Esophagus (tissue), 2 donors: Measurements from ENCODE around the gene FOSL1. TPM values are rescaled to one million over a fixed set of nuclear protein-coding genes. Genes with fewer than 3 reads are reported as not detected.

Experiments
- H3K27ac ChIP-seq, 2 donors: one replicate each; pipeline ENCODE4 v1.5.1; 2013; ENCODE audit warnings: low read depth in 2 of 2, mild to moderate bottlenecking in 2 of 2, inconsistent platforms in 1 of 2, low read length in 1 of 2, moderate library complexity in 1 of 2
- H3K27me3 ChIP-seq, 2 donors: one replicate each; pipeline ENCODE4 v1.6.1; 2013; ENCODE audit warnings: low read length in 2 of 2, control low read depth in 1 of 2, mild to moderate bottlenecking in 1 of 2; ENCODE audit not compliant: insufficient read depth in 2 of 2, control insufficient read depth in 1 of 2
- H3K36me3 ChIP-seq, 2 donors: one replicate each; pipeline ENCODE4 v1.6.1; 2013; ENCODE audit warnings: low read length in 1 of 2; ENCODE audit not compliant: control insufficient read depth in 2 of 2, insufficient read depth in 2 of 2
- H3K4me1 ChIP-seq, 2 donors: one replicate each; pipeline ENCODE4 v1.6.1; 2013; ENCODE audit warnings: low read length in 1 of 2; ENCODE audit not compliant: control insufficient read depth in 2 of 2, insufficient read depth in 2 of 2
- H3K4me3 ChIP-seq, 2 donors: one replicate each; pipeline ENCODE4 v1.5.1; 2013; ENCODE audit warnings: low read length in 2 of 2, mild to moderate bottlenecking in 2 of 2, low read depth in 1 of 2, moderate library complexity in 1 of 2
- H3K9me3 ChIP-seq, 2 donors: one replicate each; pipeline ENCODE4 v1.6.1; 2013; ENCODE audit warnings: mild to moderate bottlenecking in 2 of 2, low read depth in 1 of 2, low read length in 1 of 2, moderate library complexity in 1 of 2; ENCODE audit not compliant: control insufficient read depth in 2 of 2, insufficient read depth in 1 of 2
- WGBS, 2 donors: extraction: QIAGEN DNeasy Blood & Tissue Kit; methylation state at CpG; one replicate each; pipeline ENCODE4 v1.1.7; 2013; 5-methylcytosine and 5-hydroxymethylcytosine counted together
- polyA plus RNA-seq, 2 donors: library from polyadenylated mRNA; stranded (reverse); fragments of 200-250 nt; gene quantifications; one replicate each; pipeline ENCODE4 v1.2.3, GENCODE V29; 2013
- donor health status: healthy with polysubstance abuse.
- donor health status: Bipolar disorder and iron deficiency.

The FOSL1 gene
- polyA plus RNA-seq, 2 donors = 26.7 to 39.6 TPM

DNA sequence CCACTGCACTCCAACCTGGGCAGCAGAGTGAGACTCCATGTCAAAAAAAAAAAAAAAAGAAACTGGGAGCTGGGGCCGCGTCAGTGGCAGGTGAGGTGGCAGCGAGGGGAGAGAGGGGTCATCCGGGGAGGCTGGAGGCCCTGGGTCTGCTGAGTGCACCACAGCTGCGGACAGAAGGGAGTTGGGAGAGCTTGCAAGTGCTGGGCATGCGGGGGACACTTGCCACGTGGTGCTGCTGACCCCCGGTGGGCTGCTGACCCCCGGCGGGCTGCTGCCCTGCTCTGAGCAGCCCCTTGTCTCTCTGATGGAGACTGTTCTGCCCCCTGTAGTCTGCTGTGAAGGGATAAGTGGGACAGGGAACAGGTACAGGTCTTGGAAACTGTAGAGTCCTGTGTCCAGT lies 21.7 kb upstream of the FOSL1 start:
- 94 to 96% methylated on average over 10 of the region's 10 CpGs for WGBS, 2 donors
- Histone ChIP-seq H3K27me3 (no peaks in the 10 kb centered on the region), H3K4me3 (no peak overlapping the region), H3K4me1 (peaks cover 19 to 24% of the 10 kb centered on the region in 2 donors), H3K27ac (no peak overlapping the region), H3K9me3 (no peaks in the 10 kb centered on the region), H3K36me3 (peaks cover 0 to 11% of the 10 kb centered on the region in 2 donors)

DNA sequence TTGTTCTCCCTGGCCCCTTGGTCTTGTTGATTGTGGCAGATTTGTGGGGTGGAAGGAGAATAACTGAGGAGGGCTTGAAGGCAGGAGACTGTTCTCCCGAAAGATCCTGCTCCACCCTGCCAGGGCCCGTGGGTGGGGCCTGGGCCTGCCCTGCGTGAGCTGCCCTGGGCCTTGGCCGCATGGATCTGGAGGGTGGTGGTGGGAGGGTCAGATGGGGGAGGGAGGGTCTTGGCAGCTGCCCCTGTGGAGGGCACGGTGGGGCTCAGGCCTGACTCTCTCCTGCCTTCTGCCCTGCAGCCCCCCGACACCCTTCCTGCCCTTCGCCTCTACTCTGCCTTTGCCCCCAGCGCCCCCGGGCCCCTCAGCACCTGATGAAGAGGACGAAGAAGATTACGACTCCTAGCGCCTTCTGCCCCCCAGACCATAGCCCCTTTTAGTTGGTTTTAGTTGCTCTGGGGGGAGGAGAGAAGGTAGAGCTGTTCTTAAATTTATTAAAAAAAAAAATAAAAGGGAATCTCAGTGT lies 20.9 kb upstream of the FOSL1 start:
- peak overlapping the region in 1 of 2 donors; percentile 72 for H3K4me3 ChIP-seq
- H3K36me3 ChIP-seq = peaks cover 0 to 11% of the 10 kb centered on the region in 2 donors
- H3K4me1 ChIP-seq = peaks cover 20 to 28% of the 10 kb centered on the region in 2 donors
- H3K27ac ChIP-seq = no peak overlapping the region
- WGBS, 2 donors = 72 to 79% methylated on average over 12 of the region's 12 CpGs
- H3K9me3 ChIP-seq = no peaks in the 10 kb centered on the region
- no peaks in the 10 kb centered on the region for H3K27me3 ChIP-seq

- Histone ChIP-seq H3K9me3 (no peaks in the 10 kb centered on the region), H3K4me3 (peak overlapping the region; percentile 72 to 81), H3K36me3 (peaks cover 0 to 11% of the 10 kb centered on the region in 2 donors), H3K4me1 (peaks cover 23 to 34% of the 10 kb centered on the region in 2 donors), H3K27ac (no peak overlapping the region), H3K27me3 (no peaks in the 10 kb centered on the region)
- WGBS, 2 donors = 50 to 51% methylated on average over 15 of the region's 15 CpGs
Measured at GRCh38 chr11:65920372-65920802, 20.2 kb upstream of the FOSL1 start.

DNA sequence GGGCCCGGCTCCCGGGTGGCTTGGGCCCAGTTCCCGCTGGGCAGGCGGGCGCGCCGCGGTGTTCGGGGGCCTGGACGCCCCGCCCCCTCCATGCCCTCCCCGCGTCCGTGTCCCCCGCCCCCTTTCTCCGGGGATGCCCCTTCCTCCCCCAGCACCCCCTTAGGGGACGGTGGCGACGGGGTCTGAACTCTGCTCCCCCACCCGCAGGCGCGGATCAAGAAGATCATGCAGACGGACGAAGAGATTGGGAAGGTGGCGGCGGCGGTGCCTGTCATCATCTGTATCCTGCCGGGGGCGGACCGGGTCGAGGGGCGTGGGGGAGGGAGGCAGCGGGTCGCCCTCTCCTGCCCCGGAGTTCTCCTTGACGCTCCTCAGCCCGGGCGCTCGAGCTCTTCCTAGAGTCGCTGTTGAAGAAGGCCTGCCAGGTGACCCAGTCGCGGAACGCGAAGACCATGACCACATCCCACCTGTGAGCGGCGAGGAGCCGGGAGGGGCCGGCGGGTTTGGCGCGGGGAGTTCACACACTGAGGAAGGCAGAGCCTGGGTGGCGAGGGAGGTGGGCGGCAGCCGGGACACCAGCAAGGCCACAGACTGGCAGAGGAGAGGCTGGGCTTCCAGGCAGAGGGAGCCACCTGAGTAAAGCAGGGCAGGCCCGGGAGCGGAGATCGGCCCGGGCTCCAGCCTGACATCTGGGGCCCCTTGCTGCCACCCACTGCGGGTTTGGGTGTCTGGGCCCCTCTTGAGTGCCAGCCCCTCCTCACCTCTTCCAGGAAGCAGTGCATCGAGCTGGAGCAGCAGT lies 19.6 kb upstream of the FOSL1 start:
- Histone ChIP-seq H3K27ac (peak overlapping the region; percentile 91 to 93), H3K4me3 (peak overlapping the region; percentile 72 to 81), H3K36me3 (peaks cover 0 to 11% of the 10 kb centered on the region in 2 donors), H3K4me1 (peaks cover 28 to 40% of the 10 kb centered on the region in 2 donors), H3K27me3 (no peaks in the 10 kb centered on the region), H3K9me3 (no peaks in the 10 kb centered on the region)
- 1% methylated on average over 37 to 60 of the region's 60 CpGs for WGBS, 2 donors

GRCh38 chr11:65919141-65919572 lies 19.0 kb upstream of the FOSL1 start, which contains the start of gene DRAP1:
Gene DRAP1 (plus strand): TSS chr11:65919426. CDS start chr11:65919502, 76 bp downstream.
- Histone ChIP-seq H3K36me3 (peaks cover 0 to 9% of the 10 kb centered on the region in 2 donors), H3K9me3 (no peaks in the 10 kb centered on the region), H3K27me3 (no peaks in the 10 kb centered on the region), H3K27ac (peak within 1 kb of the TSS; percentile 96 to 98), H3K4me3 (peak within 1 kb of the TSS; percentile 72 to 88), H3K4me1 (peaks cover 28 to 42% of the 10 kb centered on the region in 2 donors)
- 1% methylated on average over 21 to 59 of the region's 59 CpGs for WGBS, 2 donors

- Histone ChIP-seq H3K36me3 (peaks cover 0 to 9% of the 10 kb centered on the region in 2 donors), H3K27me3 (no peaks in the 10 kb centered on the region), H3K9me3 (no peaks in the 10 kb centered on the region), H3K4me3 (peak within 1 kb of the TSS; percentile 72 to 88), H3K27ac (peak within 1 kb of the TSS; percentile 96 to 98), H3K4me1 (peaks cover 28 to 42% of the 10 kb centered on the region in 2 donors)
- WGBS, 2 donors = 3 to 4% methylated on average over 65 to 77 of the region's 77 CpGs
Measured at GRCh38 chr11:65918211-65919140, 18.3 kb upstream of the FOSL1 start, which contains the start of gene C11orf68. Gene C11orf68 (minus strand): TSS chr11:65919062. CDS start chr11:65919031, 31 bp downstream.

DNA sequence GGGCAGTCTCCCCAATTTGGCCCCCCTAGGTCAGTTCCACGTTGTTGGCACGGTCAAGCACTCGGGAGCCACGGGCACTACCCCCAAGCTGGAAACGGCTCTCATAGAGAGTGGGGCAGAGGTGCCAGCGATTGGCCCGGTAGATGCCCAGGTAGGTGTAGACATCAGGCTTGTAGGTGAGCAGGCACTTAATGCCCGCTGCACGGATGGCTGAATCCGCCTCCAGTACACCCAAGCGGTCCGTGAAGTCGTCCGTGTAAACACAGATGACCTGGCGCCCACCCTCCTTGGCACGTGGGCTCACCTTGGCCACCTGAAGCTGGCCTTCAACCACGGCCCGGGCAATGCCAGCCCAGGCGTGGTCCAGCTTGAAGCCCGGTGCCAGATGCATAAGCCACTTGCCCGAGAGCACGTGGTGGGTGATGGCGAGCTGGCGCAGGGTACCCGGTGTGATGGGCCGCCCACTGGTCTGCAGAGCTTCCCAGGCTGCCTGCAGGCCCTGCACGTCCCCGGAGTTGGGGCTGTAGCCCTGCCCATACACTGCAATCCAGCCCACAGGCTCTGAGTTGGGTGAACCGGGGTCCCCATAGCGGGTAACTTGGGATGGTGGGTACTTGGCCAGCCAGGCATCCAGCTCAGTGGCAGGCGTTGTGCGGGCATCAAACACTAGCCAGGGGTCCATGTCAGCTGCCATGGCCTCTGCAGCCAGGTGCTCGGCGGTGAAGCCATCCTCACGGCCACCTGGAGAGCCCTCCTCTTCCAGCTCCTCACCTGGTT lies 17.4 kb upstream of the FOSL1 start:
- WGBS, 2 donors = 65 to 76% methylated on average over 35 of the region's 35 CpGs
- Histone ChIP-seq H3K27ac (peak overlapping the region; percentile 96 to 98), H3K9me3 (no peaks in the 10 kb centered on the region), H3K4me3 (peak overlapping the region; percentile 61 to 88), H3K27me3 (no peaks in the 10 kb centered on the region), H3K4me1 (peaks cover 30 to 42% of the 10 kb centered on the region in 2 donors), H3K36me3 (peaks cover 0 to 4% of the 10 kb centered on the region in 2 donors)

GRCh38 chr11:65917077-65917433 lies 16.9 kb upstream of the FOSL1 start:
- no peaks in the 10 kb centered on the region for H3K9me3 ChIP-seq
- no peaks in the 10 kb centered on the region for H3K27me3 ChIP-seq
- 90 to 94% methylated on average over 3 of the region's 3 CpGs for WGBS, 2 donors
- H3K4me3 ChIP-seq = no peak overlapping the region
- peaks cover 31 to 43% of the 10 kb centered on the region in 2 donors for H3K4me1 ChIP-seq
- H3K27ac ChIP-seq = peak overlapping the region in 1 of 2 donors; percentile 96
- peaks cover 0 to 3% of the 10 kb centered on the region in 2 donors for H3K36me3 ChIP-seq
